Right lobe of liver (tissue), 6 donors: ENCODE results near the gene LGALS7. TPM values are rescaled to one million over a fixed set of nuclear protein-coding genes. Genes with fewer than 3 reads are reported as not detected.
"Not testable (repeated sequence)": the region's sequence is repeated elsewhere in the genome, so short reads cannot be mapped to it uniquely, and the experiment has no call there.

Experiments used
- ATAC-seq, 4 donors: fragments of 200-7000 bp; cut with Tn5 transposase; one replicate each; pipeline ENCODE4 v1.9.1; 2020; ENCODE audit warnings: mild to moderate bottlenecking in 4 of 4, moderate library complexity in 4 of 4
- DNase-seq, 3 donors: peaks; one replicate each; pipeline ENCODE4 v3.0.0-alpha.2; 2020
- H3K27ac ChIP-seq, 3 donors: fragments of 200-600 bp; one replicate each; pipeline ENCODE4 v1.8.0; 2022
- H3K27me3 ChIP-seq, 2 donors: fragments of 200-600 bp; one replicate each; pipeline ENCODE4 v1.8.0; 2022
- H3K36me3 ChIP-seq, 4 donors: fragments of 200-600 bp; sonication (generic) in 1 of 4; one replicate each; pipeline versions ENCODE4 v1.5.1 to v1.8.0; 2017 to 2022; ENCODE audit warnings: control low read depth in 1 of 4
- H3K4me1 ChIP-seq, 4 donors: fragments of 200-600 bp; sonication (generic) in 1 of 4; one replicate each; pipeline versions ENCODE4 v1.5.1 to v1.8.0; 2017 to 2022; ENCODE audit warnings: control low read depth in 1 of 4
- H3K4me3 ChIP-seq, 3 donors: fragments of 200-600 bp; one replicate each; pipeline ENCODE4 v1.8.0; 2022
- H3K9me3 ChIP-seq, 4 donors: fragments of 200-600 bp; sonication (generic) in 1 of 4; one replicate each; pipeline versions ENCODE4 v1.5.1 to v1.8.0; 2017 to 2022; ENCODE audit warnings: control low read depth in 1 of 4
- POLR2A ChIP-seq: fragments of 450-650 bp; IDR thresholded peaks from one replicate; pipeline ENCODE4 v1.6.1; 2017; ENCODE audit warnings: antibody characterized with exemption, mild to moderate bottlenecking
- WGBS: methylation state at CpG from one replicate; pipeline ENCODE4 v1.1.6; 2018; ENCODE audit warnings: low coverage, low lambda C conversion rate; ENCODE audit not compliant: insufficient coverage; ENCODE audit errors: missing lambda C conversion rate; 5-methylcytosine and 5-hydroxymethylcytosine counted together
- intact Hi-C, 2 donors: fragments of 100-400 bp; cut with DNase I; formaldehyde crosslinking; loops; one replicate each; pipeline versions ENCODE4 v1.11.2 to v1.14.1; 2022
- total RNA-seq, 6 experiments: library from RNA; depleted of rRNA in 2 of 6; stranded (reverse); fragments of >200 nt in 2 of 6; fragmentation: NEBNext Ultra II Directional in 3 of 6; extraction: Animal tissue kit (Norgen Biotek cat#: 25700) in 3 of 6; gene quantifications; one replicate each; pipeline versions ENCODE4 v1.1.0 to v1.2.4, GENCODE V29; 2016 to 2023
- TF ChIP-seq, protein P1 (sequence below), 4 donors: fragments of 200-600 bp in 3 of 4; fragments of 450-650 bp in 1 of 4; IDR thresholded peaks; one replicate each; pipeline versions ENCODE4 v1.5.1 to v1.8.0; 2016 to 2022; ENCODE audit warnings: antibody characterized with exemption in 4 of 4, mild to moderate bottlenecking in 2 of 4
- donor health status: DM: no; HTN: yes; CAD: no.
- donor health status: DM: no; HTN: no; CAD: no.
- donor health status: DM: no; HTN: no; CAD: no.
- donor health status: DM: no; HTN: yes; CAD: no.
- donor health status: DM: no; HTN: yes; CAD: no.

The LGALS7 gene
- total RNA-seq, 6 experiments from 2014 or later = not detected

DNA sequence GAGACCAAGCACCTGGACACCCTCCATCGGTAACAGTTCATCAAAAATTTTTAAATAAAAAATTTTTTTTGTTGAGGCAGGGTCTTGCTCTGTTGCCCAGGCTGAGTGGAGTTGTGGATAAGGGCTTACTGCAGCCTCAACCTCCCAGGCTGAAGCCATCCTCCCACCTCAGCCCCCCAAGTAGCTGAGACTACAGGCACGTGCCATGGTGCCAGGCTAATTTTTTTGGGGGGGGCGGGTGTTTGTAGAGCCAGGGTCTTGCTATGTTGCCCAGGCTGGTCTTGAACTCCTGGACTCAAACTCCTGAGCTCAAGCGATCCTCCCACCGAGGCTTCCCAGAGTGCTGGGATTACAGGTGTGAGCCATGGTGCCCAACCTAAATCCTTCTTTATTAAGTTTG, 20.4 kb upstream of the LGALS7 start:
- 95% methylated on average over 3 of the region's 5 CpGs for WGBS
- intact Hi-C loops = no loop called here

DNA sequence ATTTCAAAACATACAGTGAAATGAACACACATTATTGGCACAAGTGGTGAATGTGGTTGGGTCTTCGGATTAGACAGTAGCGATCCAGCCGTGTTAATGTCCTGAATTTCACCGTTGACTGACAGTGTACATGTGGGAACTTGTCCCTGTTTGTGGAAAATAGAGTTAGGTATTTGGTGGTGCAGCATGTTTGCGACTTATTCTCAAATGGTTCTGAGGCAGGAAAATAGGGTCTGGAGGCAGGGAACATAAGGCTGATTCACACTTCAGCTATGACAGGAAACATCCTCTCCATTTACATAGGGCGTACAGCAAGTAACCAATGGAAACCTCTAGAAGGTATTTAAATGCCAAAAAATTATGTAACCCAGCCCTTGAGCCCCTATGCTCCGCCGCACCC, 19.9 kb upstream of the LGALS7 start:
- Histone ChIP-seq H3K27ac (no peak overlapping the region), H3K9me3 (no peaks in the 10 kb centered on the region), H3K4me3 (no peak overlapping the region), H3K36me3 (no peaks in the 10 kb centered on the region), H3K4me1 (no peaks in the 10 kb centered on the region), H3K27me3 (no peaks in the 10 kb centered on the region)
- TF ChIP-seq POLR2A = no peak
- TF ChIP-seq, protein P1, sequence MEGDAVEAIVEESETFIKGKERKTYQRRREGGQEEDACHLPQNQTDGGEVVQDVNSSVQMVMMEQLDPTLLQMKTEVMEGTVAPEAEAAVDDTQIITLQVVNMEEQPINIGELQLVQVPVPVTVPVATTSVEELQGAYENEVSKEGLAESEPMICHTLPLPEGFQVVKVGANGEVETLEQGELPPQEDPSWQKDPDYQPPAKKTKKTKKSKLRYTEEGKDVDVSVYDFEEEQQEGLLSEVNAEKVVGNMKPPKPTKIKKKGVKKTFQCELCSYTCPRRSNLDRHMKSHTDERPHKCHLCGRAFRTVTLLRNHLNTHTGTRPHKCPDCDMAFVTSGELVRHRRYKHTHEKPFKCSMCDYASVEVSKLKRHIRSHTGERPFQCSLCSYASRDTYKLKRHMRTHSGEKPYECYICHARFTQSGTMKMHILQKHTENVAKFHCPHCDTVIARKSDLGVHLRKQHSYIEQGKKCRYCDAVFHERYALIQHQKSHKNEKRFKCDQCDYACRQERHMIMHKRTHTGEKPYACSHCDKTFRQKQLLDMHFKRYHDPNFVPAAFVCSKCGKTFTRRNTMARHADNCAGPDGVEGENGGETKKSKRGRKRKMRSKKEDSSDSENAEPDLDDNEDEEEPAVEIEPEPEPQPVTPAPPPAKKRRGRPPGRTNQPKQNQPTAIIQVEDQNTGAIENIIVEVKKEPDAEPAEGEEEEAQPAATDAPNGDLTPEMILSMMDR (IDR thresholded peaks at IDR 0.05) = no peak
- DNase-seq (no peak), ATAC-seq (no peak)
- 81% methylated on average over 7 of the region's 8 CpGs for WGBS
- intact Hi-C loops = no loop called here

More for the DNA sequence above, 20.4 kb upstream of the LGALS7 start:
- Histone ChIP-seq H3K27ac (no peak overlapping the region), H3K36me3 (no peaks in the 10 kb centered on the region), H3K4me1 (no peaks in the 10 kb centered on the region), H3K27me3 (no peaks in the 10 kb centered on the region), H3K9me3 (no peaks in the 10 kb centered on the region), H3K4me3 (no peak overlapping the region)
- TF ChIP-seq, protein P1 (IDR thresholded peaks at IDR 0.05) = no peak
- TF ChIP-seq POLR2A = no peak
- no peak for DNase-seq
- no peak for ATAC-seq

- no peaks in the 10 kb centered on the region for H3K27me3 ChIP-seq
- peak in 1 of 3 donors; percentile 60 for DNase-seq
- H3K4me1 ChIP-seq = no peaks in the 10 kb centered on the region
- no peaks in the 10 kb centered on the region for H3K36me3 ChIP-seq
- no peaks in the 10 kb centered on the region for H3K9me3 ChIP-seq
- TF ChIP-seq, protein P1 (IDR thresholded peaks at IDR 0.05) = peak in 3 of 4 donors; percentile 7 to 32 (median 24)
- TF ChIP-seq POLR2A = no peak
- 44% methylated on average over 3 of the region's 71 CpGs for WGBS
- intact Hi-C loops = no loop called here
- ATAC-seq = peak; percentile 41 to 57 (median 49)
- no peak overlapping the region for H3K27ac ChIP-seq
- H3K4me3 ChIP-seq = peak overlapping the region in 2 of 3 donors; percentile 7 to 9
Observed at GRCh38 chr19:38792250-38793111, 19.2 kb upstream of the LGALS7 start.

DNA sequence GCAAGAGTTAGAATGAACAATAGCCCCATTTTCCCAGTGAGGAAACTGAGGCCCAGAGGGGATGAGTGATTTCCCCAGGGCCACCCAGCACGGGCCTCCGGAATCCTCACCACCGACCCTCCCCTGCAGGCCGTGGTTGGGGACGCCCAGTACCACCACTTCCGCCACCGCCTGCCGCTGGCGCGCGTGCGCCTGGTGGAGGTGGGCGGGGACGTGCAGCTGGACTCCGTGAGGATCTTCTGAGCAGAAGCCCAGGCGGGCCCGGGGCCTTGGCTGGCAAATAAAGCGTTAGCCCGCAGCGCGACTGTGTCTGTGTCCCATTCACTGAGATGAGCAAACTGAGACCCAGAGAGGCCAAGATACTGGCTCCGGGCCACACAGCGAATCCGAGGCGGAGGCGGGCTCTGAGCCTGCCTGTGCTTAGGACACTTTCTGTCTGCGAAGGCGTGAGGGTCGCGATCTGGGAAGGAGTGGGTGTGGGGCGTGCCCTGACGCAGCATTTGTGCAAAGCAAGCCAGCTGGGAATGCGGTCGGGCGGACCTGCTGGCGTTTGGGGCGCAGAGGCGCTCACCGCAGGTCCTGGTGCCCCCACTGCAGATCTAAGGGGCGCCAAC, 18.2 kb upstream of the LGALS7 start:
- H3K27ac ChIP-seq, H3K27me3 ChIP-seq, intact Hi-C loops, H3K36me3 ChIP-seq, DNase-seq, H3K4me1 ChIP-seq, H3K9me3 ChIP-seq, H3K4me3 ChIP-seq: not testable (repeated sequence)
- peak; percentile 82 to 89 (median 88) for ATAC-seq
- no CpG with 5 or more reads among the region's 40 CpGs for WGBS

DNA sequence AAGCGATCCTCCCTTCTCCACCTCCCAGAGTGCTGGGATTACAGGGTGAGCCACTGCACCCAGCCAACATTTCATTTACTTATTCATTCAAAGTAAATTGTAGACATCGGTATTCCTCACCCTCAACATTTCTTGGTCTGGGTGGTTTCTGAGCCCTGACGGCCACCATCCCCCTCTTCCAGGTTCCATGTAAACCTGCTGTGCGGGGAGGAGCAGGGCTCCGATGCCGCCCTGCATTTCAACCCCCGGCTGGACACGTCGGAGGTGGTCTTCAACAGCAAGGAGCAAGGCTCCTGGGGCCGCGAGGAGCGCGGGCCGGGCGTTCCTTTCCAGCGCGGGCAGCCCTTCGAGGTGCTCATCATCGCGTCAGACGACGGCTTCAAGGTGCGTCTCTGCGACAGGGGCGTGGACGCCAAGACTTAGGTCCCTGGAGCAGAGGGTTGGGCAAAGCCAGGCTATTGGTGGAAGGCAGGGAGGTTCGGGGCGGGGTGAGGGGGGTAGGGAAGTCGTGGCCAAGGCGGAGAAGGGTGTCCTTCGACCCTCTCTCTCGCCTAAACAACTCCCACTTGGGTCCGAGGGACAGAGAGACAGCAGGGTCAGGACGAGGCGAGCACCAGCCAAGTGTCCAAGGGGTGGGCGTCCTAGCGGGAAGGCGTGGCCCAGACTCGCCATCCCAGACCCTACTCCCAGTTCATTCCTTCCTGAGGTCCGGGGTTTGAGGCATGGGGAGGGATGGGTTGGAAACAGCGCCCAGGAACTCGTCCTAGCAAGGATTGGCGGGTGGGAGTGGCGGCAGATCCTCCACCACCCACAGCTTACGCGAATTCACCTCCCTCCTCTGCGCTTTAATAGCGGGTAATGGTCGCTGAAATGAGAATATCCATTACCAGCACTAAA, 17.4 kb upstream of the LGALS7 start:
- DNase-seq, ATAC-seq: not testable (repeated sequence)

More for the DNA sequence above, 17.4 kb upstream of the LGALS7 start:
- H3K9me3 ChIP-seq, H3K27me3 ChIP-seq, intact Hi-C loops, H3K4me3 ChIP-seq, H3K36me3 ChIP-seq, H3K4me1 ChIP-seq, H3K27ac ChIP-seq: not testable (repeated sequence)
- 80% methylated on average over 10 of the region's 49 CpGs for WGBS
